GM12872 (cell line): Measurements from ENCODE around the gene ETV3L.

Experiments
- TF ChIP-seq, protein P1 (sequence below): IDR thresholded peaks from 3 replicates; pipeline ENCODE4 v1.5.1; 2011; ENCODE audit warnings: low read depth, mild to moderate bottlenecking, low read length, moderate library complexity; ENCODE audit not compliant: insufficient read depth

The ETV3L gene

DNA sequence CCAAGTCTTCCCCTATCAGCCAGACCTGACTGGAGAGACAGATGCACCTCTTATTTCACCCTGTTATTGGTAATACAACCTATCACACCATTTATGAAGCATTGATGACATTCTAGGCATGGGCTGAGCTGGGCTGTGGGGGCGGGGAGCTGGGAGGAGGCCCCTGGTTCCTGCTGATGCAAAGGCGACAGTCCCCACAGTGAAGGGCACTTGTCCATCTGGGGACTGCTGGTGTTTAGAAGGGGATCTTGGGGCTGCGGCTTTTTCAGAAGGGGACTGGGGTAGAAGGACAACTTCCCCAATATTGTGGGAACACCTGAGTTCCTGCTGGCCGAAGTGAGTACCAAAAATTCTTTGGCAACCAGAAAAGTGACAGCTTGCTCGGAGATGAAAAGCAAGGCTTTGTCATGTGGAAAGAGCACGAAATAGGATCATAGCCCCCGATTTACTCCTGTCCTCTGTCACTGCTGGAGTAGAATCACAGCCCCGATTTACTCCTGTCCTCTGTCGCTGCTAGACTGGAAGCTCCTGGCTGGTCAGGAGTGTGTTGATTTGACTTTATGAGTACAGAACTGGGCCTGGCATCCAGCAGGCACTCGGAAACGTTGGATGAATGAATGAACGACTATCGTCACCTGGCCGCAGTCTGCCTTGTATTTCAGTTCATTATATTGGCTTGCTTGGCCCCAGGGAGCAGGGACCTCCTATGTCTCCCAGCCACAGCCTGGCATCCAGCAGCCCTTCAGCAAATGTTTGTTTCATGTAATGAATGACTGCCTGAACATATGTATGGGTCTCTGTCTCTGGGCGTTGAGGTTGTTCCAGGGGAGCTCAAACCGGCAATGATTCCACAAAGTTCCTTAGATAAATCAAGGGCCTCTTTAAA is 16.5 kb upstream of the ETV3L start:
- TF ChIP-seq, protein P1, sequence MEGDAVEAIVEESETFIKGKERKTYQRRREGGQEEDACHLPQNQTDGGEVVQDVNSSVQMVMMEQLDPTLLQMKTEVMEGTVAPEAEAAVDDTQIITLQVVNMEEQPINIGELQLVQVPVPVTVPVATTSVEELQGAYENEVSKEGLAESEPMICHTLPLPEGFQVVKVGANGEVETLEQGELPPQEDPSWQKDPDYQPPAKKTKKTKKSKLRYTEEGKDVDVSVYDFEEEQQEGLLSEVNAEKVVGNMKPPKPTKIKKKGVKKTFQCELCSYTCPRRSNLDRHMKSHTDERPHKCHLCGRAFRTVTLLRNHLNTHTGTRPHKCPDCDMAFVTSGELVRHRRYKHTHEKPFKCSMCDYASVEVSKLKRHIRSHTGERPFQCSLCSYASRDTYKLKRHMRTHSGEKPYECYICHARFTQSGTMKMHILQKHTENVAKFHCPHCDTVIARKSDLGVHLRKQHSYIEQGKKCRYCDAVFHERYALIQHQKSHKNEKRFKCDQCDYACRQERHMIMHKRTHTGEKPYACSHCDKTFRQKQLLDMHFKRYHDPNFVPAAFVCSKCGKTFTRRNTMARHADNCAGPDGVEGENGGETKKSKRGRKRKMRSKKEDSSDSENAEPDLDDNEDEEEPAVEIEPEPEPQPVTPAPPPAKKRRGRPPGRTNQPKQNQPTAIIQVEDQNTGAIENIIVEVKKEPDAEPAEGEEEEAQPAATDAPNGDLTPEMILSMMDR: no peak

GRCh38 chr1:157115429-157115838 is 15.8 kb upstream of the ETV3L start:
- TF ChIP-seq, protein P1: no peak

DNA sequence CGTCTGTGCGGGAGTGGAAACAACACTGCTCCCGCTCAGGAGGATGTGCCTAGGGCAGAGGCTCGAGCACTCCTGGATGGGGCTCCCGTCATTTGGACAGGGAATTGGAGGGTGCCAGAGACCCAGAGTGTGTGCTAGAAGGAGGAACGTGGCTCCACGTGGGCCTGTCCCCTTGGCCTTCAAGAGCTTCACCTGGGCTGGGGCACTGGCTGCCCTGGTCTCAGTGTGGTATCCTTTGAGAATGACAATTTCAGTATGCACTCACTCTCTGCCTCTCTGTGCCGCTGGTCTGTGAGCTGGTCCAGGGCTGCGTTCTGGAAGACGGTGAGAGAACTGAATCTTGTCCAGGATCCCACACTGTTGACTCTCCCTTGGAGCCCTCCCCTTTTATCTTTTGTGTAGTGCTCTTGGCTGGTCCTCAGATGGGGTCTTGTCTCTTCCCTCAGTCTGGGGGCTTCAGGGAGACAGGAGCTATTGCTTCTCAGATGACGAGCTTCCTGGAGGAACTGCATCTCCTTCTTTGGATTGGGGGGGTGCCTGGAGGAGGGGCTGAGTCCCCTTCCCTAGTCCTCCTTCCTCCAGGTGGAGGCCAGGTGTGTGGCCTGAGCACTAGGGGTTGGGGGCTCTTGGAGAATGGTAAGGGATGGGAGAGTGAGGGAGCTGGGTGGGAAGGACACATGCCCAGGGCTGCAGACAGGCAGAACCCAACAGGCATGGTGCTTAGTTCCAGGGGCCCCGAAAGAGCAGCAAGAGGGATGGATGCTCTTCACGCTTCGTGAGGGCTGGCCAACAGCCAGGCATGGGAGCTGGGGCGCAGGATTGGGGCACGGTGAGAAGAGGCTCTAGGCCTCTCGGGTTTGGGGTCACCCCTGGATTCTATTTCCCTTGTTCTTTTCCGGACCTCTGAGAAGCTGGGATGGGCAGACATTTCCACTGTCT is 14.8 kb upstream of the ETV3L start:
- TF ChIP-seq, protein P1: no peak

GRCh38 chr1:157113631-157114030 is 14.0 kb upstream of the ETV3L start:
- TF ChIP-seq, protein P1: no peak

GRCh38 chr1:157113106-157113505 is 13.5 kb upstream of the ETV3L start:
- TF ChIP-seq, protein P1: no peak

DNA sequence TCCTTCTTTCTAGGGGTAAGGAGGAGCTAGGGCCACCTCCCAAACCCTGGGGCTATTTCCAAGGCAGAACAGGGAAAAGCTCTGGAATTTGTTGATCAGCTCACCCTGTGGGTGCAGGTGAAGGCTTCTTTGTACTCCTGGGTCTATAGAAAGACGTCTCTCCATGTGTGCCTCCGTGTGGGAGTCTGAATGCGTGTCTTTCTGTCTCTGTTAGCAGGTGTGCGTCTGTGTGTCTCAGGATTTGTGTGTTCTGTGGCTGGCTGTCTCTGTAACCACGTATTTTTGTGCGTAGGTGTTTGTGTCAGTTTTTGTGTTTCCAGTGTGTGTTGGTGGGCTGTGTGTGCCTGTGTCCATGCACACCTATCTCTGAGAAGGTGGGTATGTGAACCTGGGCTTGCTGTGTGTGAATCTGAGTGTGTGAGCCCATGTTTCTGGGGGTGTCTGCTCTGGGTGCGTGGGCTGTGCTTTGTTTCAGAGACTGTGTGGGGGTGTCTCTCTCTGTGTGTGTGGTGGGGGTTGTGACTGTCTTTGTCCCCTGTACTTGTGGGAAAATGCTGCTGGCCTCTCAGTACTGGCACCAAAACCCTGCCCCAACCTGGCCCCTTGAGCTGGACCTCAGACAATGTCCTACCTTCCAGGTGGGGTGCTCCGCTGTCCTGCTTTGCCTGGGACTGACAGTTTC is 12.7 kb upstream of the ETV3L start:
- TF ChIP-seq, protein P1: no peak
